H1 (cell line): ENCODE data around the gene SLX4IP. TPM values are rescaled to one million over a fixed set of nuclear protein-coding genes. Genes with fewer than 3 reads are reported as not detected.
A peak's percentile ranks its signal among the peaks of the same experiment; 100 is the strongest.

Source experiments
- CTCF ChIA-PET: fragments of 300-600 bp; sonication (Branson Sonifier 250); formaldehyde crosslinking; loops from one replicate; lab custom pipeline; 2021; ENCODE audit not compliant: partially characterized antibody; lab: Charles Lee
- POLR2A ChIA-PET: fragments of 300-600 bp; sonication (Branson Sonifier 250); formaldehyde crosslinking; loops from one replicate; lab custom pipeline; 2021; ENCODE audit warnings: inconsistent platforms; ENCODE audit not compliant: partially characterized antibody; lab: Charles Lee
- DNase-seq, 2 experiments: peaks; one replicate each; pipeline versions ENCODE4 v3.0.0 to v3.0.0-alpha.2; 2010 to 2022; ENCODE audit warnings: low spot score in 2 of 2, low read depth in 1 of 2, mixed read lengths in 1 of 2
- FAIRE-seq: peaks from 2 replicates; lab custom pipeline; 2011; peaks lifted over from hg19 to GRCh38; lab: Jason Lieb, UNC
- H2AFZ ChIP-seq: 2 replicates; pipeline ENCODE4 v1.8.1; 2012; ENCODE audit warnings: low read length, inconsistent platforms
- H2AK5ac ChIP-seq: 2 replicates; pipeline ENCODE4 v1.6.1; 2013; ENCODE audit warnings: low read depth, low read length
- H2BK120ac ChIP-seq: replicated peaks from 2 replicates; pipeline ENCODE3; 2013; ENCODE audit warnings: low read depth, low read length, inconsistent platforms
- H2BK12ac ChIP-seq: 2 replicates; pipeline ENCODE4 v1.6.1; 2013; ENCODE audit warnings: low read depth, low read length
- H2BK15ac ChIP-seq: 2 replicates; pipeline ENCODE4 v1.6.1; 2013; ENCODE audit warnings: low read length
- H2BK20ac ChIP-seq: 2 replicates; pipeline ENCODE4 v1.6.1; 2013; ENCODE audit warnings: low read length
- H2BK5ac ChIP-seq: 2 replicates; pipeline ENCODE4 v1.6.1; 2013; ENCODE audit warnings: low read depth, low read length
- H3K14ac ChIP-seq: 2 replicates; pipeline ENCODE4 v1.6.1; 2013; ENCODE audit warnings: inconsistent platforms; ENCODE audit not compliant: insufficient read length
- H3K18ac ChIP-seq: 2 replicates; pipeline ENCODE4 v1.6.1; 2013; ENCODE audit warnings: low read length; ENCODE audit errors: extremely low read depth
- H3K23ac ChIP-seq: 2 replicates; pipeline ENCODE4 v1.6.1; 2013; ENCODE audit warnings: inconsistent platforms; ENCODE audit not compliant: insufficient read length
- H3K23me2 ChIP-seq: 2 replicates; pipeline ENCODE4 v1.6.1; 2013; ENCODE audit warnings: low read depth, low read length
- H3K27ac ChIP-seq: 2 replicates; pipeline ENCODE4 v1.6.1; 2011; ENCODE audit warnings: low read depth, low read length, inconsistent platforms
- H3K27me3 ChIP-seq, 4 experiments: replicated peaks in 1 of 4; 1 replicate in 1 of 4; 2 replicates in 3 of 4; pipeline versions ENCODE4 v1.6.1 to v1.8.1; 2011 to 2013; ENCODE audit warnings: low read length in 3 of 4, mild to moderate bottlenecking in 3 of 4, inconsistent platforms in 2 of 4, mixed read lengths in 2 of 4, moderate library complexity in 1 of 4; ENCODE audit not compliant: control insufficient read depth in 3 of 4, insufficient read depth in 3 of 4; ENCODE audit errors: extremely low read depth in 1 of 4
- H3K36me3 ChIP-seq, 4 experiments: 2 replicates each; pipeline versions ENCODE4 v1.6.1 to v1.8.1; 2011 to 2013; ENCODE audit warnings: mild to moderate bottlenecking in 4 of 4, low read length in 3 of 4, moderate library complexity in 2 of 4, control low read depth in 1 of 4, inconsistent platforms in 1 of 4; ENCODE audit not compliant: insufficient read depth in 4 of 4, control insufficient read depth in 2 of 4
- H3K4ac ChIP-seq: replicated peaks from 2 replicates; pipeline ENCODE3; 2013; ENCODE audit warnings: low read length, low read depth, mixed read lengths, inconsistent platforms; ENCODE audit not compliant: insufficient read length
- H3K4me1 ChIP-seq, 4 experiments: replicated peaks in 1 of 4; 1 replicate in 1 of 4; 2 replicates in 3 of 4; pipeline versions ENCODE4 v1.6.1 to v1.8.1; 2011 to 2013; ENCODE audit warnings: low read length in 3 of 4, inconsistent platforms in 2 of 4, mixed read lengths in 1 of 4; ENCODE audit not compliant: insufficient read depth in 4 of 4, control insufficient read depth in 3 of 4
- H3K4me2 ChIP-seq, 2 experiments: 2 replicates each; pipeline versions ENCODE4 v1.6.1 to v1.8.1; 2011 to 2013; ENCODE audit warnings: low read depth in 2 of 2, low read length in 2 of 2, control low read depth in 1 of 2, inconsistent platforms in 1 of 2, mild to moderate bottlenecking in 1 of 2; ENCODE audit not compliant: insufficient read depth in 1 of 2
- H3K4me3 ChIP-seq, 4 experiments: fragments of 200-600, 300-600 bp in 1 of 4; sonication (generic), shearing (Covaris generic), sonication (Bioruptor Twin) in 1 of 4; 2 replicates each; pipeline versions ENCODE4 v1.5.1 to v1.8.1; 2011 to 2016; ENCODE audit warnings: low read length in 4 of 4, low read depth in 3 of 4, control low read depth in 2 of 4, inconsistent platforms in 2 of 4, mild to moderate bottlenecking in 2 of 4, mixed read lengths in 1 of 4, moderate library complexity in 1 of 4; ENCODE audit not compliant: insufficient read depth in 2 of 4; ENCODE audit errors: extremely low read depth in 1 of 4
- H3K56ac ChIP-seq: replicated peaks from 2 replicates; pipeline ENCODE3; 2013; ENCODE audit warnings: low read depth, mild to moderate bottlenecking, mixed read lengths, low read length, inconsistent platforms; ENCODE audit not compliant: insufficient read length
- H3K79me1 ChIP-seq: 2 replicates; pipeline ENCODE4 v1.6.1; 2013; ENCODE audit warnings: low read depth, low read length, control low read depth
- H3K79me2 ChIP-seq, 2 experiments: 2 replicates each; pipeline versions ENCODE4 v1.6.1 to v1.8.1; 2012 to 2013; ENCODE audit warnings: low read length in 2 of 2, mild to moderate bottlenecking in 2 of 2, inconsistent platforms in 1 of 2; ENCODE audit not compliant: insufficient read depth in 2 of 2, control insufficient read depth in 1 of 2
- H3K9ac ChIP-seq, 4 experiments: replicated peaks in 1 of 4; 1 replicate in 1 of 4; 2 replicates in 3 of 4; pipeline versions ENCODE4 v1.6.1 to v1.8.1; 2011 to 2013; ENCODE audit warnings: low read depth in 3 of 4, low read length in 3 of 4, control low read depth in 2 of 4, mild to moderate bottlenecking in 2 of 4, moderate library complexity in 2 of 4, inconsistent platforms in 1 of 4; ENCODE audit errors: extremely low read depth in 1 of 4
- H3K9me3 ChIP-seq, 2 experiments: 2 replicates each; pipeline versions ENCODE4 v1.6.1 to v1.8.1; 2012 to 2013; ENCODE audit warnings: mild to moderate bottlenecking in 2 of 2, moderate library complexity in 2 of 2, control low read depth in 1 of 2, inconsistent platforms in 1 of 2, low read depth in 1 of 2, low read length in 1 of 2, mixed read lengths in 1 of 2; ENCODE audit not compliant: insufficient read depth in 2 of 2
- H4K20me1 ChIP-seq, 2 experiments: replicated peaks in 1 of 2; 2 replicates each; pipeline versions ENCODE3 to v1.8.1; 2011 to 2013; ENCODE audit warnings: inconsistent platforms in 2 of 2, low read length in 2 of 2, mild to moderate bottlenecking in 1 of 2; ENCODE audit not compliant: insufficient read depth in 2 of 2, control insufficient read depth in 1 of 2
- H4K5ac ChIP-seq: 2 replicates; pipeline ENCODE4 v1.6.1; 2013; ENCODE audit warnings: low read length, low read depth, mixed read lengths, inconsistent platforms; ENCODE audit not compliant: insufficient read length
- H4K8ac ChIP-seq: 2 replicates; pipeline ENCODE4 v1.8.0; 2013; ENCODE audit warnings: mild to moderate bottlenecking, moderate library complexity, low read length, inconsistent platforms; ENCODE audit not compliant: insufficient read depth; ENCODE audit errors: extremely low read depth
- H4K91ac ChIP-seq: replicated peaks from 2 replicates; pipeline ENCODE3; 2013; ENCODE audit warnings: low read length, mixed read lengths, inconsistent platforms; ENCODE audit not compliant: insufficient read length
- CTBP2 ChIP-seq: IDR thresholded peaks from 2 replicates; pipeline ENCODE4 v1.7.0; 2011; ENCODE audit warnings: borderline replicate concordance, mild to moderate bottlenecking, moderate library complexity, mixed read lengths, low read length; ENCODE audit not compliant: insufficient read depth, insufficient read length
- HDAC2 ChIP-seq, 2 experiments: fragments of 300-600 bp in 1 of 2; sonication (generic) in 1 of 2; IDR thresholded peaks; 2 replicates each; pipeline ENCODE4 v1.6.1; 2011 to 2012; ENCODE audit warnings: low read depth in 2 of 2, low read length in 2 of 2, mild to moderate bottlenecking in 2 of 2, moderate library complexity in 2 of 2, borderline replicate concordance in 1 of 2, inconsistent platforms in 1 of 2
- PHF8 ChIP-seq: fragments of 200-600 bp; sonication (generic); conservative IDR thresholded peaks from 2 replicates; pipeline ENCODE4 v1.7.1; 2012; ENCODE audit warnings: low read depth, mild to moderate bottlenecking, inconsistent platforms, low read length, moderate library complexity
- RFX5 ChIP-seq: IDR thresholded peaks from 2 replicates; pipeline ENCODE4 v1.6.1; 2011; ENCODE audit warnings: low read depth, low read length, improper control_type of control experiment, borderline replicate concordance
- SIX5 ChIP-seq: IDR thresholded peaks from 2 replicates; pipeline ENCODE4 v1.6.1; 2011; ENCODE audit warnings: mild to moderate bottlenecking, low read depth, low read length
- SP1 ChIP-seq: IDR thresholded peaks from 2 replicates; pipeline ENCODE4 v1.6.1; 2011; ENCODE audit warnings: low read depth, low read length
- WGBS, 2 experiments: shearing (Covaris generic) in 1 of 2; methylation state at CpG; one replicate each; pipeline versions ENCODE4 v1.1.6 to v1.1.7; 2013 to 2015; ENCODE audit warnings: low lambda C conversion rate in 2 of 2, mixed read lengths in 2 of 2, inconsistent platforms in 1 of 2, low coverage in 1 of 2, missing lambda C conversion rate in 1 of 2; ENCODE audit not compliant: insufficient replicate concordance in 2 of 2, insufficient coverage in 1 of 2, insufficient read length in 1 of 2; ENCODE audit errors: extremely low coverage in 1 of 2, missing lambda C conversion rate in 1 of 2; 5-methylcytosine and 5-hydroxymethylcytosine counted together
- long read RNA-seq, 2 experiments: library from RNA in 1 of 2; library from capped mRNA in 1 of 2; stranded (forward); transcript quantifications; one replicate each; pipeline ENCODE4 v2.0.0, GENCODE V29; 2021; ENCODE audit warnings: inconsistent platforms in 1 of 2
- polyA minus RNA-seq, 3 experiments: library from RNA; depleted of rRNA, polyadenylated mRNA; stranded (reverse); fragments of >200 nt; gene quantifications; 1 replicate in 2 of 3; 2 replicates in 1 of 3; pipeline ENCODE4 v1.2.3, GENCODE V29; 2011
- polyA plus RNA-seq, 7 experiments: library from polyadenylated mRNA; depleted of rRNA in 3 of 7; stranded (reverse) in 5 of 7; unstranded in 2 of 7; fragments of >200 nt in 5 of 7; fragments of 200-250 nt in 2 of 7; gene quantifications; 1 replicate in 5 of 7; 2 replicates in 1 of 7; 4 replicates in 1 of 7; pipeline versions ENCODE4 v1.2.1 to v1.2.3, GENCODE V29; 2011 to 2013; ENCODE audit warnings: missing spikeins in 2 of 7, mixed read lengths in 2 of 7
- total RNA-seq: library from RNA; stranded (reverse); fragmentation: NEBNext Ultra II Directional; extraction: Animal tissue kit (Norgen Biotek cat#: 25700); gene quantifications from 2 replicates; pipeline ENCODE4 v1.2.1, GENCODE V29; 2021

The SLX4IP gene
- total RNA-seq (8.7 and 9.4 TPM in 2 replicates), polyA plus RNA-seq (2011; rRNA removed) (1.7 and 2.4 TPM in 2 replicates), polyA minus RNA-seq (2011; rRNA and poly(A)+ RNA removed) (11.9 and 12.4 TPM in 2 replicates)
- 2.3 TPM for polyA plus RNA-seq (2011; cell fraction: cytosol; rRNA removed)
- 4.1 TPM for polyA plus RNA-seq (2011; cell fraction: nucleus; rRNA removed)
- polyA plus RNA-seq (2012, experiment 1 of 2), result 2.6 to 4.5 TPM (median 2.8 TPM) in 4 replicates
- polyA plus RNA-seq (2012, experiment 2 of 2), result 0.31 TPM
- polyA plus RNA-seq (2013, experiment 1 of 2), result 3.5 TPM
- polyA plus RNA-seq (2013, experiment 2 of 2), result 3.6 TPM
- 6.4 TPM for polyA minus RNA-seq (2011; cell fraction: cytosol; rRNA and poly(A)+ RNA removed)
- 9.1 TPM for polyA minus RNA-seq (2011; cell fraction: nucleus; rRNA and poly(A)+ RNA removed)
- long read RNA-seq, experiment 1, partial matches to known transcripts, result 0 of 5 reads
- long read RNA-seq, experiment 1, other reads (novel, unspliced or antisense), result 5 of 5 reads
- long read RNA-seq, experiment 2, full-length matches to known transcripts, result 2 of 5 reads
- long read RNA-seq, experiment 2, partial matches to known transcripts, result 0 of 5 reads
- long read RNA-seq, experiment 2, other reads (novel, unspliced or antisense), result 3 of 5 reads

- Histone ChIP-seq H2BK20ac (no peak within 1 kb of the TSS), H3K23me2 (peaks cover 10% of the 10 kb centered on the region), H3K36me3 (peaks cover 0 to 2% (median 0%) of the 10 kb centered on the region in 4 experiments; a peak in 1 of 8 replicates), H2AFZ (peak within 1 kb of the TSS; percentile 40; the same call in 1 of the 2 replicates), H2BK5ac (peak within 1 kb of the TSS; percentile 92; the same call in 1 of the 2 replicates), H4K8ac (no peak within 1 kb of the TSS), H3K4me1 (no peaks in the 10 kb centered on the region), H3K4me2 (peak within 1 kb of the TSS; percentile 88 to 97), H3K79me1 (peaks cover 8% of the 10 kb centered on the region; the same call in 1 of the 2 replicates), H2AK5ac (no peak within 1 kb of the TSS; the same call in 1 of the 2 replicates), H3K9ac (peak within 1 kb of the TSS; percentile 53 to 63 (median 62)), H4K91ac (no peak within 1 kb of the TSS), H3K27me3 (no peaks in the 10 kb centered on the region), H3K27ac (peak within 1 kb of the TSS; percentile 72), H4K20me1 (peaks cover 0 to under 1% of the 10 kb centered on the region in 2 experiments), H3K14ac (no peak within 1 kb of the TSS), H3K18ac (peak within 1 kb of the TSS; percentile 48; the same call in 1 of the 2 replicates), H3K56ac (no peak within 1 kb of the TSS), H3K9me3 (no peaks in the 10 kb centered on the region), H2BK15ac (no peak within 1 kb of the TSS), H3K79me2 (peaks cover 0 to 56% of the 10 kb centered on the region in 2 experiments; a peak in 2 of 4 replicates), H3K23ac (no peak within 1 kb of the TSS), H2BK120ac (no peak within 1 kb of the TSS), H3K4ac (no peak within 1 kb of the TSS), H4K5ac (peak within 1 kb of the TSS; percentile 62), H3K4me3 (peak within 1 kb of the TSS; percentile 57 to 88 (median 76)), H2BK12ac (no peak within 1 kb of the TSS)
- POLR2A ChIA-PET, result interaction anchor here (0.7 to 2.3 kb wide), 17 partner anchors 9 to 1008 kb away, joined by 3 to 10 read pairs (median 4); partner anchors contain the start of genes ANKEF1 and PAK5
- peak; percentile 83 to 85 for DNase-seq
- CTCF ChIA-PET, result interaction anchor here (0.5 to 2.2 kb wide), 7 partner anchors 10 to 514 kb away, joined by 3 to 6 read pairs (median 3); no protein-coding TSS in a partner anchor
- FAIRE-seq, result peak; percentile 50
- 2% methylated on average over 32 of the region's 32 CpGs; no CpG with 5 or more reads in 1 of the 2 experiments for WGBS, 2 experiments
- TF ChIP-seq HDAC2 (IDR thresholded peaks at IDR 0.05; ENCODE audit: borderline replicate concordance in 1 of 2, low read depth in 2 of 2, low read length in 2 of 2) (peak in 1 of 2 experiments; percentile 83; a peak in 2 of 4 replicates), PHF8 (peak; percentile 55), SIX5 (peak; percentile 90), RFX5 (no peak), CTBP2 (peak; percentile 61), SP1 (peak; percentile 17; the same call in 1 of the 2 replicates)
Measured at GRCh38 chr20:10434832-10435812, at the start of gene SLX4IP. SLX4IP (plus strand) TSS chr20:10435305; CDS start chr20:10458205, 22,900 bp downstream.
